Esophagus muscularis mucosa (tissue), 4 donors: Measurements from ENCODE around the gene PHKB.

ENCODE experiments used
- EP300 ChIP-seq: sonication (generic); formaldehyde crosslinking; IDR thresholded peaks from one replicate; pipeline ENCODE4 v1.6.1; 2017; ENCODE audit warnings: antibody characterized with exemption
- POLR2A ChIP-seq: fragments of 450-650 bp; IDR thresholded peaks from one replicate; pipeline ENCODE4 v1.6.1; 2017; ENCODE audit warnings: antibody characterized with exemption, moderate library complexity, mild to moderate bottlenecking, low read depth
- TF ChIP-seq, protein P1 (sequence below), 3 experiments: fragments of 200-600 bp in 2 of 3; fragments of 450-650 bp in 1 of 3; sonication (generic) in 2 of 3; IDR thresholded peaks; one replicate each; pipeline ENCODE4 v1.5.1; 2017 to 2019; ENCODE audit warnings: antibody characterized with exemption in 3 of 3, mild to moderate bottlenecking in 2 of 3, moderate library complexity in 1 of 3

DNA sequence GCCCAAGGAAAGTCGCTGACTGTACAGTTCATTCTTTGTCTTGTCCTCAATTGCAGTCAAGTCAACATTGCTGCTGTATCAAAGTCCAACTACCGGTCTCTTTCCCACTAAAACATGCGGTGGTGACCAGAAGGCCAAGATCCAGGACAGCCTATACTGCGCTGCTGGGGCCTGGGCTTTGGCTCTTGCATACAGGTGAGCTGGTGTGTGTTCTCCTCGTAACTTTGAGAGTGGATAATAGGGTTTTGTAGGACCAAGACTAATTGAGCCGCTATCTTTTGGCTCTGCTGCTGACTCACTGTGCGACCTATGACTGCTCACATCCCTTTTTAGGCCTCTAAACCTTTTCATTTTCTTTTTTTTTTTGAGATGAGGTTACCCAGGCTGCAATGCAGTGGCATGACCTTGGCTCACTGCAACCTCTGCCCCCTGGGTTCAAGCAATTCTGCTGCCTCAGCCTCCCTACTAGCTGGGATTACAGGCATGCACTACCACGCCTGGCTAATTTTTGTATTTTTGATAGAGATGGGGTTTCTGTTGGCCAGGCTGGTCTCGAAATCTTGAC is 38.7 kb downstream of the PHKB start:
- TF ChIP-seq, protein P1, sequence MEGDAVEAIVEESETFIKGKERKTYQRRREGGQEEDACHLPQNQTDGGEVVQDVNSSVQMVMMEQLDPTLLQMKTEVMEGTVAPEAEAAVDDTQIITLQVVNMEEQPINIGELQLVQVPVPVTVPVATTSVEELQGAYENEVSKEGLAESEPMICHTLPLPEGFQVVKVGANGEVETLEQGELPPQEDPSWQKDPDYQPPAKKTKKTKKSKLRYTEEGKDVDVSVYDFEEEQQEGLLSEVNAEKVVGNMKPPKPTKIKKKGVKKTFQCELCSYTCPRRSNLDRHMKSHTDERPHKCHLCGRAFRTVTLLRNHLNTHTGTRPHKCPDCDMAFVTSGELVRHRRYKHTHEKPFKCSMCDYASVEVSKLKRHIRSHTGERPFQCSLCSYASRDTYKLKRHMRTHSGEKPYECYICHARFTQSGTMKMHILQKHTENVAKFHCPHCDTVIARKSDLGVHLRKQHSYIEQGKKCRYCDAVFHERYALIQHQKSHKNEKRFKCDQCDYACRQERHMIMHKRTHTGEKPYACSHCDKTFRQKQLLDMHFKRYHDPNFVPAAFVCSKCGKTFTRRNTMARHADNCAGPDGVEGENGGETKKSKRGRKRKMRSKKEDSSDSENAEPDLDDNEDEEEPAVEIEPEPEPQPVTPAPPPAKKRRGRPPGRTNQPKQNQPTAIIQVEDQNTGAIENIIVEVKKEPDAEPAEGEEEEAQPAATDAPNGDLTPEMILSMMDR (IDR thresholded peaks at IDR 0.05), result no peak
- no peak for TF ChIP-seq EP300
- TF ChIP-seq POLR2A, result no peak
